ES-I3 (cell line): Measurements from ENCODE around the gene ATXN7L3.
"Not testable (repeated sequence)": the region's sequence is repeated elsewhere in the genome, so short reads cannot be mapped to it uniquely, and the experiment has no call there.

Experiments
- H3K36me3 ChIP-seq: 2 replicates; pipeline ENCODE4 v1.6.1; 2013; ENCODE audit warnings: mild to moderate bottlenecking, low read length, control low read depth, moderate library complexity; ENCODE audit not compliant: insufficient read depth
- H3K4me1 ChIP-seq: 2 replicates; pipeline ENCODE4 v1.6.1; 2013; ENCODE audit warnings: mild to moderate bottlenecking, control low read depth, low read length; ENCODE audit not compliant: insufficient read depth
- H3K9ac ChIP-seq: 2 replicates; pipeline ENCODE4 v1.6.1; 2013; ENCODE audit warnings: low read depth, mild to moderate bottlenecking, low read length, moderate library complexity
- H3K9me3 ChIP-seq: 2 replicates; pipeline ENCODE4 v1.6.1; 2013; ENCODE audit warnings: mild to moderate bottlenecking, low read length, moderate library complexity; ENCODE audit not compliant: control insufficient read depth, insufficient read depth

Gene ATXN7L3, protein sequence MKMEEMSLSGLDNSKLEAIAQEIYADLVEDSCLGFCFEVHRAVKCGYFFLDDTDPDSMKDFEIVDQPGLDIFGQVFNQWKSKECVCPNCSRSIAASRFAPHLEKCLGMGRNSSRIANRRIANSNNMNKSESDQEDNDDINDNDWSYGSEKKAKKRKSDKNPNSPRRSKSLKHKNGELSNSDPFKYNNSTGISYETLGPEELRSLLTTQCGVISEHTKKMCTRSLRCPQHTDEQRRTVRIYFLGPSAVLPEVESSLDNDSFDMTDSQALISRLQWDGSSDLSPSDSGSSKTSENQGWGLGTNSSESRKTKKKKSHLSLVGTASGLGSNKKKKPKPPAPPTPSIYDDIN

DNA sequence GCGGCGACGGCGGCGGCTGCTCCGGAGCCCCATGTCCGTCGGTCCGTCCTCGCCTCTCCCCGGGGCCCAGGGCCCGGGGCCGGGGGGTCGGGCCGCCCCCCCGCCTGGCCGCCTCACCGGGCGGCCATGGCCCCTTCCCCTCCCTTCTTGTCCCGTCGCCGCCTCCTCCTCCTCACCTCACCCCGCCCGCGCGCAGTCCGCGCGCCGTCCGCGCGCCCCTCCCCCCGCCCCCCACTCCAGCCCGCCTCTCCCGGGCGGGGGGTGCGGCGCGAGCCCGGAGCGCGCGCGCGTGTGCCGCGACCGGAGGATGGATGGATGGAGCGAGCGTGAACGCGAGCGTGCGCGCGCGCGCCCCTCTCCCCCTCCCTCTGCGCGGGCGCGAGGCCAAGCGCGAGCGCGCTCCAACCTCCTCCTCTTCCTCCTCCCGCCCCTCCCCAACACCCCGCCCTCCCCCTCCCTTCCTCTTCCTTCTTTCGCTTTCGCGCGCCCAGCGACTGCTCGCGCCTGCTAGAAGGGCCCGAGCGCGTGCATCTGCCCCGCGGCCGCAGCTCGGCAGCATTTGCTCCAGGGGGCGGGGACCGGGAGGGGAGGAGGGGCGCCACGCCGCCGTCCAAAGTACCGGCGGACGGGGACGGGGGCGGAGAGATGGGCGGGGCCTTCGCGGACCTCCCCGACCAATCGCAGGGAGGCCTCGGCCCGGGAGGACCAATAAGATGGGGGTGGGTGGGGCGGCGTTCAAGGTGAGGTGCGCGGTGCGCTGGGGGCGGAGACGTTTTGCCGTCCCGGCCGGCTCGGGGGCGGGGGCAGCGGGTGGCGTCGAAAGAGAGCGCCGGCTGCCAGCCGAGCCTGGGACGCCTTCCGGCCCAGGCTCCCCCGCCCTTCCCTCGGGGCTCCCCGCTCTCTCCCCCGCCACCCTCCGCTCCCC, at the start of gene ATXN7L3:
ATXN7L3 (minus strand) TSS at position 332 of the 925 bp plus-strand sequence. CDS start 1,814 bp downstream, outside the sequence.
- peaks cover 16% of the 10 kb centered on the region; the same call in 1 of the 2 replicates for H3K36me3 ChIP-seq
- peaks cover 7% of the 10 kb centered on the region for H3K4me1 ChIP-seq
- no peaks in the 10 kb centered on the region for H3K9me3 ChIP-seq
- H3K9ac ChIP-seq: peak within 1 kb of the TSS; percentile 97

DNA sequence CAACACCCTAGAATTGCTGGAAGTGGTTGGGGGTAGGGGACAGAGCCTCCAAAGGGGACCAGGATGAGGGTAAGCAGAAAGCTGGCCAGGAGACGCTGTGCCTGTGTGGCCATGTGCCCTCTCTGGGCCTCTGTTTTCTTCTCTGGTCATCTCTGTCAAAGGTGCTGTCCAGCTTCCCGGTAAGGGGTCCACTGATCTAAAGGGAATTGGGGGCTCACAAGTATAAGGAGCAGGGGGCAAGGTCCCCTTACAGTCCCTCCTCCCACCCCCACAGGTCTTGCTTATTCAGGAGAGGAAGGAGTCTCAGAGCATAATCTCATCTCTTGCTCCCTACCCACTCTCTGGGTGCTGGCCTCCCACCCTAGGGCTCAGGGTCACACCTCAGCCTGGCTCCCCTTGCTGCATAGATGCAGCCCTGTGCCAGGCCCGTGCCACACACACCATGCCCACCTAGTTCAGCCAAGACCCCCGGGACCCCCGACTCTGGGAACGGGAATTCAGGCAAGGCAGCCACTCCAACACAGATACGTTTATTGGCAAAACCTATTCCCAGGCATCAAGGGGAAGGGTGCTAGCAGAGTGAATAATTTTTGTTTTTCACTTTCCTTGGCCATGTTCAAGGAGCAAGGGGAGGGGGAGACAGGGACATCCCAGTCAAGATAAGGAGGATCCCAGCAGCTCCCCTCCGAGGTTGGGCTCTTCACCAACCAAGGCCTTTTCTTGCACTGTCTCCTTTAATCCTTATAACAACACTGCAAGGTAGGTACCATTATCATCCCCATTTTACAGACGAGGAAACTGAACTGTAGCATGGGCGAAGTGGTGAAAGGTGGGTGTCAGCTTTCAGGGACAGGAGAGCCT, 48.4 kb upstream of the ATXN7L3 start:
- H3K9me3 ChIP-seq: no peaks in the 10 kb centered on the region
- H3K4me1 ChIP-seq: peaks cover 24% of the 10 kb centered on the region
- H3K36me3 ChIP-seq: no peaks in the 10 kb centered on the region
- no peak overlapping the region for H3K9ac ChIP-seq

DNA sequence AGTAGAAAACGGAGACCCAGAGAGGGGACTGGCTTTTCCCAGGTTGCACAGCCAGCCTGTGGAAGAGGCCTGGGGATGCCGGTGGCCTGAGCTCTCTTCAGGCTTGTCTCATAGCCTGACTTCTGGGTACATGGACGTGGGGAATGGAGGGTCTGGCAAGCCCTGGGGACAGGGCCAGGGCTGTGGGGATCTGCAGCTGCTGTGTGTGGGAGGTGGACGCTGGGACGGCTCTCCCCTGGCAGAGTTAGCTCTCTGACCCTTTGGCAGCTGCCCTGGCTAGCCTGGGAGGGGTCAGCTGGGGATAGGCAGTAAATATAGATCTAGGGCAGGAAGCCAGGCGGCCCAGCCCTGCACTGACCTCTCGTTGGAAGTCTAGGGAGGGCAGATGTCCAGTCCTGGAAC, 47.8 kb upstream of the ATXN7L3 start:
- no peaks in the 10 kb centered on the region for H3K36me3 ChIP-seq
- H3K9me3 ChIP-seq: no peaks in the 10 kb centered on the region
- peaks cover 24% of the 10 kb centered on the region for H3K4me1 ChIP-seq
- H3K9ac ChIP-seq: no peak overlapping the region

DNA sequence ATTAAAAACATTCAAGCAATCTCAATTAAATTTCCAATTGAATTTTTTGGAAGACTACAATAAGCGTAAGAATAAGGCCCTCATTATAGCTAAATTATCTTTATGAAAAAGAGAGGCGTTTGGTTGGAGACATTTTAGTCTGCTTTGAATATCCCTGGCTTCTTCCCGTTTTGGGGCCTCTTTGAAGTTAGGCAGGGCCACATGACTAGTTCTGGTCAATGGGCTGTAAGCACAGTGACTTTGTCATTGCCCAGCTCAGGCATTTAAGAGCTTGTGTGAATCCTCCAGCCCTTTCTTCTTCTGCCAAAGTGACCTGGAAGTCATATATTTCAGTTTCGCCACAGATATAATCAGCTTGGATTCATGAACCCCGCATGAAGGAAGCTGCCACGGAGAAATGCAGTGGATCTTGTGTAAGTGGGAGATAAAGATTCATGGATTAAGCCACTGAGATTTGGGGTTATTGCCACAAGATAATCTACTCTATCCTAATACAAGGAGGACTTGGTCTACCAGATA, 41.5 kb upstream of the ATXN7L3 start:
- Histone ChIP-seq H3K36me3 (no peaks in the 10 kb centered on the region), H3K4me1 (peaks cover 9% of the 10 kb centered on the region; the same call in 1 of the 2 replicates), H3K9me3 (no peaks in the 10 kb centered on the region), H3K9ac (no peak overlapping the region)

DNA sequence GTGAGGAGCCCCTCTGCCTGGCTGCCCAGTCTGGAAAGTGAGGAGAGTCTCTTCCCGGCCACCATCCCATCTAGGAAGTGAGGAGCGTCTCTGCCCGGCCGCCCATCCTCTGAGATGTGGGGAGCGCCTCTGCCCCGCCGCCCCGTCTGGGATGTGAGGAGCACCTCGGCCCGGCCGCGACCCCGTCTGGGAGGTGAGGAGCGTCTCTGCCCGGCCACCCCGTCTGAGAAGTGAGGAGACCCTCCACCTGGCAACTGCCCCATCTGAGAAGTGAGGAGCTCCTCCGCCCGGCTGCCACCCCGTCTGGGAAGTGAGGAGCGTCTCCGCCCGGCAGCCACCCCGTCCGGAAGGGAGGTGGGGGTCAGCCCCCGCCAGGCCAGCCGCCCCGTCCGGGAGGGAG, 38.2 kb upstream of the ATXN7L3 start:
- H3K9me3 ChIP-seq, H3K9ac ChIP-seq, H3K4me1 ChIP-seq, H3K36me3 ChIP-seq: not testable (repeated sequence)

DNA sequence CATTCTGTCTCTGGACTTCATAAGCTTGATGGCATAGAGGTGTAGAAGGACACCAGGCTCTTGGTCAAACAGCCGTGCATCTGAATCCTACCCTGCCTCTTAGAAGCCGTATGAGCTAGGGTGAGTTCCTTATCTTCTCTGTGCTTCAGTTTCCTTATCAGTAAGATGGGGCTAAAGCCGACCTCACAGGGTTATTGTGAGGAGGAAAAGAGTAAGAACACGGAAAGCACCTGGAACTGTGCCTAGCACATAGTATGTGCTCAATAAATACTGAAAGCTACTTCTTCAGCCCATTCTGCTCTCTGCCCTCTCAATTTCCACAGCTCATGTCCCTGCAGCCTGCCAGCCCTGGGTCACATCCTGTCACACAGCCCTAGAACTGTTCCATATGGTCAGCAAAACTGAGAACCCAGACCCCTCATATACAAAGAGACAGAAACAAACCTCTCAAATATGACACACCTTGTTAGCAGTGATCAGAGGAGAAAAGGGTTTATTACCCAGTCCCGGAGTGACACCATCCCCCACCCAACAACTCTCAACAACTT, 36.8 kb upstream of the ATXN7L3 start:
- no peaks in the 10 kb centered on the region for H3K36me3 ChIP-seq
- no peak overlapping the region for H3K9ac ChIP-seq
- no peaks in the 10 kb centered on the region for H3K9me3 ChIP-seq
- no peaks in the 10 kb centered on the region for H3K4me1 ChIP-seq

DNA sequence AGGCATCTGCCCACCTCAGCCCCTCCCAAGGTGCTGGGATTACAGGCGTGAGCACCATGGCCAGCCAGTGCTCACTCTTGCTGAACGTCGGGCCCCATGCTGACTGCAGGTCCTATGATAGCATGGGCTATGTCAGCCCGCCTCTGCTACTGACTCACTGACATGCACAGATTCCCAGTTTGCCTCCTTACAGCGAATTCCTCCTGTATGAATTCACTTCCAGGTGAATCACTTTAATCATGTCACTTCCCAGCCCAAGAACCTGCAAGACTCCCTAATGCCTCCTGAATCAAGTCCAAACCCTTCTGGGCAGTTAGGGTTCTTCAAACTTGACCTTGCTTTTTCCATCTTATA, 35.9 kb upstream of the ATXN7L3 start:
- H3K4me1 ChIP-seq: no peaks in the 10 kb centered on the region
- H3K9me3 ChIP-seq: no peaks in the 10 kb centered on the region
- H3K36me3 ChIP-seq: no peaks in the 10 kb centered on the region
- H3K9ac ChIP-seq: no peak overlapping the region

DNA sequence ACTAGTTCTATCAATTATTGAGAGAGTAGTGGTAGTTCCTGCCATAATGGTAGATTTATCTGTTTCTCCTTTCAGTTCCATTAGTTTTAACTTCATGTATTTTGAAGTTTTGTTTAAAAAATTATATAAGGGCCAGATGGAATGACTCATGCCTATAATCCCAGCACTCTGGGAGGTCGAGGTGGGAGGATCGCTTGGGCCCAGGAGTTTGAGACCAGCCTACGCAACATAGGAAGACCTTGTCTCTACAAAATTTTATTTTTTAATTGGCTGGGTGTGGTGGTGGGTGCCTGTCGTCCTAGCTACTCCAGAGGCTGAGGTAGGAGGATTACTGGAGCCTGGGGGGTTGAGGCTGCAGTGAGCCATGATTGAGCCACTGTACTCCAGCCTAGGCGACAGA, 33.9 kb upstream of the ATXN7L3 start:
- no peaks in the 10 kb centered on the region for H3K9me3 ChIP-seq
- H3K4me1 ChIP-seq: no peaks in the 10 kb centered on the region
- no peaks in the 10 kb centered on the region for H3K36me3 ChIP-seq
- H3K9ac ChIP-seq: no peak overlapping the region

DNA sequence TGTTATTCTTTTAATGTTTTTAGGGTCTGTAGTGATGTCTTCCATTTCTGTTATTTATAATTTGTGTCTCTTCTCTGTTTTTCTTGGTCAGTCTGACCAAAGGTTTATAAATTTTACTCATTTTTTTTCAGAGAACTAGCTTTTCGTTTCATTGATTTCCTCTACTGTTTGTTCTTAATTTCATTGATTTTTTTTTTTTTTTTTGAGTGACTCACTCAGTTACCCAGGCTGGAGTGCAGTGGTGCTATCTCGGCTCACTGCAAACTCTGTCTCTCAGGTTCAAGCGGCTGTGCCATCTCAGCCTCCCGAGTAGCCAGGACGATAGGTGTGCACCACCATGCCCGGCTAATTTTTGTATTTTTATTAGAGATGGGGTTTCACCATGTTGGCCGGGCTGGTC, 32.4 kb upstream of the ATXN7L3 start:
- Histone ChIP-seq H3K9me3 (no peaks in the 10 kb centered on the region), H3K4me1 (no peaks in the 10 kb centered on the region), H3K9ac (no peak overlapping the region), H3K36me3 (no peaks in the 10 kb centered on the region)

DNA sequence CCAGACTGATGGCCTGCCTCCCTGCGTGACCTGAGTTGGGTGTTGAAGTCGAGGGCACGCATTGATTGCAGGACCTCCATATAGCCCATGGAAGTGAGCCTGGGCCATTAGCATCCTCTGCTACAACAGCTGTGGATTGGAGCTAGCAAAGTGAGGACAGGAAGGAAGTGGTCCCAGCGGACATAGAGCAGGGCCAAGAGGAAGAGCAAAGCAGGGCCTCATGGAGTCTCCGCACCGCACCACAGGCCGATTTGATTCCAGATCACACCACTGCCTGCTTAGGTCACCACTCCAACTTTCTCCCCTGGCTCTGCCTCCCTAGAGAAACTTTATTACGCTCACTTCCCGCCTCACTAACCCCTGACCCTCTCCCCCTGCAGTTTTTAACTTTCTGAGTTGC, 30.5 kb upstream of the ATXN7L3 start:
- Histone ChIP-seq H3K36me3 (no peaks in the 10 kb centered on the region), H3K9me3 (no peaks in the 10 kb centered on the region), H3K4me1 (no peaks in the 10 kb centered on the region), H3K9ac (no peak overlapping the region)

DNA sequence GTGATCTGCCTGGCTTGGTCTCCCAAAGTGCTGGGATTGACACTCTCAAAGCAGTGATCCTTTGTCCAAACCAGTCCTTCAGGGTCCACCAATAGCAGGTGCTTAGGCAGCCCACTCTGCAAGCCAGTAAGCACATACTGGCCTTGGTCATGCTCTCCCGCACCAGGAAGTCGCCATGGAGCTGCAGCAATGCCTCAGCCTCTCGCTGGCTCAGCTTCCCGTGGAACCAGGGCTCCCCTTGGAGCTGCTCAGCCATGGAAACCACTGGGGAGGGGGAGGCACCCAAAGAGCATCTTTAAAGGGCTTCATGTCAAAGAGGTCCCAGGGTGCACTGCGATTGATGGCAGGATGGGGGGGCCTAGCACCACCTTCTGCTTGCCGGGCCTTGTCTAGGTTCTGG, 29.4 kb upstream of the ATXN7L3 start:
- no peaks in the 10 kb centered on the region for H3K36me3 ChIP-seq
- H3K9ac ChIP-seq: no peak overlapping the region
- H3K4me1 ChIP-seq: no peaks in the 10 kb centered on the region
- no peaks in the 10 kb centered on the region for H3K9me3 ChIP-seq

DNA sequence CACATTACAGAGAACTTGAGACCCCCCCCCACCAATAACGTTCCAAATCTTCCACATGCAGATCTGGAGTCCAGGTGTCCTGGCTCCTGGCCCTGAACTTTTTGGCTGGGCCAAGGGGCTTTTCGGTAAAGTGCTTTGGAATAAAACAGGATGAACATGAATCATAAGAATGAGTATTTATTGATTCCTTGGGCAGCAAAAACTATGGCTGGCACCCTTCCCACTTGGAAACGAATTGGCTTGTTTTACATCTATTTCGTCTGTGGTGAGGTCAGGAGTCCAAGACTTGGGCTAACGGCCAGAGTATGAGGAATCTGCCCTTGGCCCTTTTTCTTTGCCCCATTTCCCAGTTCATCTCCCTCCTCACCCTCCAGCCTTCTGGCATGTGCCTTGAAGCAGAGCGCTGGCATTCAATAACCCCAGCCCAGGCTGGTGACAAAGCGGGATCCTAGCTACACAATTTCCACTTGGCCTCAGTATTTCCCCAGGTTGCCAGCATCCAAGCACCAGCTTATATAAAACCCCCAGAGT, 23.9 kb upstream of the ATXN7L3 start:
- Histone ChIP-seq H3K36me3 (no peaks in the 10 kb centered on the region), H3K9me3 (no peaks in the 10 kb centered on the region), H3K9ac (no peak overlapping the region), H3K4me1 (peaks cover 6% of the 10 kb centered on the region)

DNA sequence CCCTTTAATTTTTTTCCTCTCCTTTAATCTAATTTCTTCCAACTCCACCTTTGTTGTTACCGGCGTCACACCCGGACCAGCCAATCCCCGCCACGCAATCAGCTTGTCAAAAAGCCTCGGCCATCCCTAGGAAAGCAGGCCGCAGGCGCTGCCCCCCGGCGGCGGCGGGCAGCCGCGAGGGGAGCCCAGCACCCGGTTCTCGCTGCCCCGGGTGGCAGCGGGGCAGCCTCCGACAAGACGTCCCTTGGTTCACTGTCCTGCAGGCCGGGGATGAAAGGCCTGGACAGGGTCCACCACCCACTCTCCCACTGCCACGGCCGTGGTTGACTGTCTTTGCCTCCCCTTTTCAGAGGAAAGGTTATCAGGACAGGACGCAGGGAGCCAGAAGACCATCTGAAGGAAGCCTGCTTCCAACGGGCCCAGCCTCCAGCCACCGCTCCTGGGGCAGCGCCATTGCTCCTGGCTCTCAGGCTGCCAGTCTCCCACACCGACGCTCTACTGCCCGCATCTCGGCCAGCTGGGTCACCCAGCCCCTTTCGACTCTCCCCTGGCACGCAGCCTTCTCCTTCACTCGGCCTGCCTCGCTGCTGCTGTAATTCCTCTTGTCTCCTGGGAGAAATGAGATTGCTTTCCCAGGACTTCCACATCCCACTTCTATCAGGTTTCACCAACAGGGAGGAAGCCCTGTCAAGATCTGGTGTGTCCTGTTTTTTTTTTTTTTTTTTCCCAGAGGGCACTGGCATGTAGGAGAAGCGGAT, 22.6 kb upstream of the ATXN7L3 start:
- H3K4me1 ChIP-seq: peaks cover 9% of the 10 kb centered on the region
- no peaks in the 10 kb centered on the region for H3K9me3 ChIP-seq
- no peaks in the 10 kb centered on the region for H3K36me3 ChIP-seq
- peak overlapping the region; percentile 87 for H3K9ac ChIP-seq
